AG10803 (cell line): ENCODE data around the gene UBALD1.

ENCODE experiments used
- DNase-seq: peaks from one replicate; pipeline ENCODE4 v3.0.0; 2010; ENCODE audit warnings: low read depth
- H3K4me3 ChIP-seq: 2 replicates; pipeline ENCODE4 v1.5.1; 2011; ENCODE audit warnings: mild to moderate bottlenecking, low read length, control low read depth
- CTCF ChIP-seq: conservative IDR thresholded peaks from 2 replicates; pipeline ENCODE4 v1.5.1; 2011; ENCODE audit warnings: mild to moderate bottlenecking, low read length, control low read depth, inconsistent platforms

The UBALD1 gene

GRCh38 chr16:4613636-4614570, 785 bp downstream of the UBALD1 start:
- H3K4me3 ChIP-seq, result peak overlapping the region; percentile 85
- no peak for TF ChIP-seq CTCF
- DNase-seq, result peak; percentile 25

DNA sequence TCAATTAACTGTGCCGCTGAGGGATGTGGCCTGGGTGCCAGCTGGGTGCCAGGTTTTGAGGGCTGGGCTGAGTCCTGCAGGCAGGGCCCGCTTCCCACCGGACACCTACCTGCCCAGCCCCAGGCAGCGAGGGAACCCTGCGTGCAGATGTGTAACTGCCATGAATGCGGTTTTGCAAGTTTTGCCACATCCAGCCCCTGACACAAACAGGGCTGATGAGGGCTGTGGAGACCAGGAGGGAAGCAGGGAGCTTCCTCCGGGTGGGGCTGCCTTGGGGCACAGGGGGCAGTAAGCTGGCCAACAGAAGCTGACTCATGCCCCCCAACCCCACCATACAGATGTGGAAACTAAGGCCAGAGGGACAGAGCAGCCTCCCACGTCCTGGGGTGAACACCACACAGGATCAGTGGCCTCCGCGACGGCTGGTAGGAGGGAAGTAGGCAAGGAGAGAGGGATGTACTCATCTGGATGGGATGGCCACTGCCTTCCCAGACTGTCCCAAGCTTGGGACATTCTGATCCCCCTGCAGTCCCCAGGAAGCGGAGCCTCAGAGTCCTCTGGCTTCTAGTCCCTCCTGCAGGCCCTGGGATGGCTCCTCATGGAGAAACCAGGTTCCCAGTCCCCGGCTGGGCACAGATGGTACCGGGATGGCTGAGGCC, 1.6 kb downstream of the UBALD1 start:
- DNase-seq, result no peak
- H3K4me3 ChIP-seq, result peak overlapping the region; percentile 85
- TF ChIP-seq CTCF, result no peak

- H3K4me3 ChIP-seq, result peak overlapping the region; percentile 85
- no peak for DNase-seq
- TF ChIP-seq CTCF, result peak; percentile 3; the same call in 1 of the 2 replicates
These were observed 2.2 kb downstream of the UBALD1 start for GRCh38 chr16:4612474-4612931.

DNA sequence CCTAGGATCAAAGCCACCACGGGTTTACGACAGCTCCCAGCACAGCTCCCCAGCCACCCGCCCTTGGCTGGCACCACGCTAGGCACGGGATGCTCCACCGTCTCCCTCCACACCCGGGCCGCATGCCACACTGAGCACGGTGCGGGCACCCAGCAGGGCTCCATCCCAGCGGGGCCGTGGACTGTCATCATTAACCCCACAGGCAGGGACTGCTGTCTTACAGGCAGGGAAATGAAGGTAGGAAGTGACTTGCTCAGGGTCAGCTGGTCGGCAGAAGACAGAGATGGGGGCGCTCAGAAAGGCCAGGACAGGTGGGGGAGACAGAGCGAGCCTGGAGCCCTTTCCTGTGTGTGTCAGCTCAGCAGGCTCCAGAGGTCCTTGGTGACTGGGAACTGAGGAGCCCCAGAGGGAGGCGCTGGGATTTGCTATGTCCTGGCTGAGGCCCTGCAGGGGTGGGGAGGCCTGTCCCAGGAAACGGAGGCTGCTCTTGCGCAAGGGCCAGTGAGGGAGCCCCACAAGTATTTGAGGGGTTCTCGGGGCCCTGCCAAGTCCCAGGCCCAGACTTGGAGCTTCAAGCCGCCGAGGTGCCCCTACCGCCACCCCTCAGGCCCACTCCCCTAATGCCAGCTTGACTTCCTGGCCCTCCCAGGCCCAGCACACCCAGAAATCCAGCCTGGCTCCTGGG, 3.2 kb downstream of the UBALD1 start:
- DNase-seq, result peak; percentile 54
- no peak for TF ChIP-seq CTCF

DNA sequence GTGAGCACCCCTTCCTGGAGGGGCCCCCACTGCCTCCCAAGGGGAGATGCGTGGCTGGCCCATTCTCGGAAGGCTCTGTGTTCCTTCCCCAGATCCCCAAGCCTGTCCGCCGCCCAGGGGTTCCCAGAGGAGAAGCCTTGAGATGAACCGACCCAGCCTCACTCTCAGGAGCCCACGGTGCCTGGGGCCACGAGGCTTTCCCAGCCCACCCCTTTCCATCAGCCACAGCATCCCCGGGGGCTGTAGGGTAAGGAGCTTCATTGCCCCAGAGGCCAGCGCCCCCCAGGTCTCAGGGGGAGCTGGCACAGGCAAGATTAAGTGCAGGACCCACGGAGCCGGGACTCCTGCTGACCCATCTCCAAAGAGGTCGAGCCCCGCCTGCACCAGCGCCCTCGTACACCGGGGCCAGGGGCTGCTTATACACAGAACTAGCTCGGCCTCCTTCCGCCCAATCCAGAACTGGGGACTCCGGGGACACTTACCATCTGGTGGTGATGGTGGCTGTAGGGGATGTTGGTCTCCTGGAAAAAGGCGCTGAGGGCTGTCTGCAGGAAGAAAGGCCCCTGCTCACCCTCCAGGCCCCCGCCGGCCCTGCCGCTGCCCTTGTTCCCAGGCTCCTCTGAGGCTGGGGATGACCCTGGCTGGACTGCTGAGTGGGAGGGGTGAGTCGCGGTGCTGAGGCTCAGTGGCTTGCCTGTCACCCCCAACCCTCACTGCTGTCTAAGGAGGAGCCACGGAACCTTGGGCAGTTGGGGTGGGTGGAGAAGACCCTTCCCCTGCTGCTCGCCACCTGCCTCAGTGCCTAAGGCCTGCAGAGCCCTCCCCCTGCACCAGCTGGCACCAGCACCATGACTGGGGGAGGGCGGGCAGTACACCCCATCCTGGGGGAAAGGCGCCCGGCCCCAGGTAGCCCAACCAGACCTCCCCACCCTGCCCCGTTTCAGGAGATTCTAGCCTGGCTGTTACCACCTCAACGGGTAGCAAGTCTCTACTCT, 4.4 kb downstream of the UBALD1 start:
- H3K4me3 ChIP-seq, result no peak overlapping the region
- TF ChIP-seq CTCF, result no peak
- no peak for DNase-seq

More for the DNA sequence above, 3.2 kb downstream of the UBALD1 start:
- H3K4me3 ChIP-seq, result no peak overlapping the region
